Upper lobe of left lung (tissue), 6 donors: Measurements from ENCODE around the gene SLC9A8. TPM values are rescaled to one million over a fixed set of nuclear protein-coding genes. Genes with fewer than 3 reads are reported as not detected.

ENCODE experiments used
- ATAC-seq, 2 donors: fragments of 200-7000 bp; cut with Tn5 transposase; one replicate each; pipeline ENCODE4 v1.9.1; 2022; ENCODE audit warnings: mild to moderate bottlenecking in 2 of 2, moderate library complexity in 2 of 2; ENCODE audit not compliant: low FRiP score in 2 of 2
- DNase-seq, 2 donors: peaks; one replicate each; pipeline ENCODE4 v3.0.0-alpha.2; 2019 to 2020
- H3K27ac ChIP-seq, 4 donors: fragments of 200-600 bp; sonication (generic); one replicate each; pipeline ENCODE4 v1.5.1; 2016 to 2019
- H3K27me3 ChIP-seq, 4 donors: fragments of 200-600 bp; sonication (generic); one replicate each; pipeline ENCODE4 v1.5.1; 2017 to 2019
- H3K36me3 ChIP-seq, 4 donors: fragments of 200-600 bp; sonication (generic); one replicate each; pipeline ENCODE4 v1.5.1; 2016 to 2019
- H3K4me1 ChIP-seq, 4 donors: fragments of 200-600 bp; sonication (generic); one replicate each; pipeline ENCODE4 v1.5.1; 2018 to 2019
- H3K4me3 ChIP-seq, 4 donors: fragments of 200-600 bp; sonication (generic); one replicate each; pipeline ENCODE4 v1.5.1; 2017 to 2019; ENCODE audit warnings: mild to moderate bottlenecking in 2 of 4, moderate library complexity in 1 of 4
- H3K9me3 ChIP-seq, 4 donors: fragments of 200-600 bp; sonication (generic); one replicate each; pipeline ENCODE4 v1.5.1; 2018 to 2019
- CTCF ChIP-seq, 6 experiments: fragments of 450-650 bp in 4 of 6; fragments of 200-600 bp in 2 of 6; sonication (generic) in 2 of 6; IDR thresholded peaks; one replicate each; pipeline ENCODE4 v1.5.1; 2016 to 2019; ENCODE audit warnings: antibody characterized with exemption in 6 of 6
- EP300 ChIP-seq, 4 donors: sonication (generic); formaldehyde crosslinking; IDR thresholded peaks; one replicate each; pipeline ENCODE4 v1.5.1; 2017; ENCODE audit warnings: antibody characterized with exemption in 4 of 4, control low read depth in 2 of 4
- POLR2A ChIP-seq, 4 donors: fragments of 450-650 bp; IDR thresholded peaks; one replicate each; pipeline ENCODE4 v1.5.1; 2016 to 2017; ENCODE audit warnings: antibody characterized with exemption in 4 of 4, mild to moderate bottlenecking in 2 of 4
- POLR2AphosphoS5 ChIP-seq, 2 donors: sonication (generic); formaldehyde crosslinking; IDR thresholded peaks; one replicate each; pipeline ENCODE4 v1.5.1; 2017; ENCODE audit warnings: antibody characterized with exemption in 2 of 2
- WGBS, 2 donors: methylation state at CpG; one replicate each; pipeline ENCODE4 v1.1.5; 2017 to 2018; 5-methylcytosine and 5-hydroxymethylcytosine counted together
- total RNA-seq, 6 donors: library from RNA; depleted of rRNA in 4 of 6; stranded (reverse); fragments of >200 nt in 4 of 6; gene quantifications; one replicate each; pipeline versions ENCODE4 v1.1.0 to v1.2.1, GENCODE V29; 2016 to 2021
- donor health status: DM: no; HTN: no; CAD: no; lungs with moderate emphysema.
- donor health status: DM: no; HTN: yes; CAD: no; lungs with severe emphysema.

SLC9A8 gene
- total RNA-seq, 6 donors from 2014 or later: 13.2 to 19.6 (median 17.2) TPM

- ATAC-seq: peak in 1 of 2 donors; percentile 39
- Histone ChIP-seq H3K27me3 (no peaks in the 10 kb centered on the region), H3K9me3 (no peaks in the 10 kb centered on the region), H3K4me3 (no peak overlapping the region), H3K4me1 (peaks cover 51 to 67% (median 58%) of the 10 kb centered on the region in 4 donors), H3K27ac (peak overlapping the region; percentile 37 to 72 (median 65)), H3K36me3 (peaks cover 3 to 49% (median 36%) of the 10 kb centered on the region in 4 donors)
- 70 to 71% methylated on average over 15 to 18 of the region's 18 CpGs for WGBS, 2 donors
- no peak for DNase-seq
- TF ChIP-seq CTCF (IDR thresholded peaks at IDR 0.05): peak; percentile 60 to 69 (median 62)
- no peak for TF ChIP-seq POLR2AphosphoS5 (IDR thresholded peaks at IDR 0.05)
- no peak for TF ChIP-seq EP300 (IDR thresholded peaks at IDR 0.05)
- TF ChIP-seq POLR2A (IDR thresholded peaks at IDR 0.05): no peak
Measured at GRCh38 chr20:49888212-49889000, 75.8 kb downstream of the SLC9A8 start.

- TF ChIP-seq POLR2A (IDR thresholded peaks at IDR 0.05) (no peak), EP300 (IDR thresholded peaks at IDR 0.05) (no peak), POLR2AphosphoS5 (IDR thresholded peaks at IDR 0.05) (no peak), CTCF (IDR thresholded peaks at IDR 0.05) (no peak)
- DNase-seq (no peak), ATAC-seq (no peak)
- Histone ChIP-seq H3K27ac (peak overlapping the region; percentile 22 to 67 (median 51)), H3K27me3 (no peaks in the 10 kb centered on the region), H3K4me3 (no peak overlapping the region), H3K9me3 (no peaks in the 10 kb centered on the region), H3K36me3 (peaks cover 0 to 41% (median 30%) of the 10 kb centered on the region in 4 donors), H3K4me1 (peaks cover 58 to 74% (median 61%) of the 10 kb centered on the region in 4 donors)
- 50 to 55% methylated on average over 8 to 9 of the region's 9 CpGs for WGBS, 2 donors
Measured at GRCh38 chr20:49889001-49889934, 76.6 kb downstream of the SLC9A8 start.

GRCh38 chr20:49889935-49890333 lies 77.3 kb downstream of the SLC9A8 start:
- no peak for ATAC-seq

More at GRCh38 chr20:49889935-49890333, 77.3 kb downstream of the SLC9A8 start:
- H3K4me1 ChIP-seq: peaks cover 58 to 74% (median 63%) of the 10 kb centered on the region in 4 donors
- H3K27me3 ChIP-seq: no peaks in the 10 kb centered on the region
- TF ChIP-seq POLR2A (IDR thresholded peaks at IDR 0.05) (no peak), CTCF (IDR thresholded peaks at IDR 0.05) (peak in 2 of 6 experiments; percentile 13 to 36)
- 66 to 86% methylated on average over 4 to 7 of the region's 9 CpGs for WGBS, 2 donors
- no peaks in the 10 kb centered on the region for H3K9me3 ChIP-seq
- no peak for DNase-seq
- peak overlapping the region; percentile 22 to 67 (median 51) for H3K27ac ChIP-seq
- H3K36me3 ChIP-seq: peaks cover 0 to 34% (median 24%) of the 10 kb centered on the region in 4 donors
- H3K4me3 ChIP-seq: no peak overlapping the region
